ENCODE data around the gene ZDHHC11.
"Not testable (repeated sequence)": the region's sequence is repeated elsewhere in the genome, so short reads cannot be mapped to it uniquely, and the experiment has no call there.

Gene ZDHHC11

DNA sequence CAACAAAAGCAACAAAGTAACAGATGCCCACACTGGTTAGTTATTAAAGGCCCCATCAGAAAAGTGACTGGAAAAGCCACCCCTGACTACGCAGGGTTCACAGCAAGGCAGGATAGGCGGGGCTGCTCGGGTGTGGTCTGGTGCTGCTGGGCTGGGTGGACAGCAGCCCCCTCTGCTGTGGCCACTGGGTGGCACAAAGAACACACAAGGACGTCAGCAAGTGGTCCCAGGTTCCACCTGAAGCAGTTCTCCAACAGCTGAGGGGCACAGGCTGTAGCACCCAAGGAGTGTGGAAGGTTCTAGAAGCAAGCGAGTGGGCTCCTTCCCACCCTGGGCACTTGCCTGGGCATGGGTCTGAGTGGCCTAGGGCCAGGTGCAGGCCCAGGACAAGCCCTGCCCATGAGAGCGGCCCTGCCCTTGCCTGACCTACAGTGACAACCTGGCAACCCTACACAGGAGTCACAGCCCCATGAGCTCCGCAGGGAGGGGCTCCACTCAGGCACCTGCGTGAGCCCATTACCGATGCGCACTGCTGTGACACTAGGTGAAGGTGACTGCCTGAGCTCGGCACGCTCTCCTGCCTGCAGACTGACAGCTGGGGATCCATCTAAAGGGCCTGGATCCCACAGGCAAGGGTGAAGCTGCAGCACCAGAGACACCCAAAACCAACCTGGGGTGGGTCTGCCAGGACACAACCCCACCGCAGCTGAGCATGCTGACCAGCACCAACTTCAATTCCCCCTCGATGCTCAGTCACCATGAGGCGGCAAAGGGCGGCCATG, 33.8 kb upstream of the ZDHHC11 start:
- no peak for TF ChIP-seq ZFX (IDR thresholded peaks at IDR 0.05)
- TF ChIP-seq, protein P1, sequence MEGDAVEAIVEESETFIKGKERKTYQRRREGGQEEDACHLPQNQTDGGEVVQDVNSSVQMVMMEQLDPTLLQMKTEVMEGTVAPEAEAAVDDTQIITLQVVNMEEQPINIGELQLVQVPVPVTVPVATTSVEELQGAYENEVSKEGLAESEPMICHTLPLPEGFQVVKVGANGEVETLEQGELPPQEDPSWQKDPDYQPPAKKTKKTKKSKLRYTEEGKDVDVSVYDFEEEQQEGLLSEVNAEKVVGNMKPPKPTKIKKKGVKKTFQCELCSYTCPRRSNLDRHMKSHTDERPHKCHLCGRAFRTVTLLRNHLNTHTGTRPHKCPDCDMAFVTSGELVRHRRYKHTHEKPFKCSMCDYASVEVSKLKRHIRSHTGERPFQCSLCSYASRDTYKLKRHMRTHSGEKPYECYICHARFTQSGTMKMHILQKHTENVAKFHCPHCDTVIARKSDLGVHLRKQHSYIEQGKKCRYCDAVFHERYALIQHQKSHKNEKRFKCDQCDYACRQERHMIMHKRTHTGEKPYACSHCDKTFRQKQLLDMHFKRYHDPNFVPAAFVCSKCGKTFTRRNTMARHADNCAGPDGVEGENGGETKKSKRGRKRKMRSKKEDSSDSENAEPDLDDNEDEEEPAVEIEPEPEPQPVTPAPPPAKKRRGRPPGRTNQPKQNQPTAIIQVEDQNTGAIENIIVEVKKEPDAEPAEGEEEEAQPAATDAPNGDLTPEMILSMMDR (conservative IDR thresholded peaks at IDR 0.05), result no peak
- H3K27ac ChIP-seq, result no peak overlapping the region

DNA sequence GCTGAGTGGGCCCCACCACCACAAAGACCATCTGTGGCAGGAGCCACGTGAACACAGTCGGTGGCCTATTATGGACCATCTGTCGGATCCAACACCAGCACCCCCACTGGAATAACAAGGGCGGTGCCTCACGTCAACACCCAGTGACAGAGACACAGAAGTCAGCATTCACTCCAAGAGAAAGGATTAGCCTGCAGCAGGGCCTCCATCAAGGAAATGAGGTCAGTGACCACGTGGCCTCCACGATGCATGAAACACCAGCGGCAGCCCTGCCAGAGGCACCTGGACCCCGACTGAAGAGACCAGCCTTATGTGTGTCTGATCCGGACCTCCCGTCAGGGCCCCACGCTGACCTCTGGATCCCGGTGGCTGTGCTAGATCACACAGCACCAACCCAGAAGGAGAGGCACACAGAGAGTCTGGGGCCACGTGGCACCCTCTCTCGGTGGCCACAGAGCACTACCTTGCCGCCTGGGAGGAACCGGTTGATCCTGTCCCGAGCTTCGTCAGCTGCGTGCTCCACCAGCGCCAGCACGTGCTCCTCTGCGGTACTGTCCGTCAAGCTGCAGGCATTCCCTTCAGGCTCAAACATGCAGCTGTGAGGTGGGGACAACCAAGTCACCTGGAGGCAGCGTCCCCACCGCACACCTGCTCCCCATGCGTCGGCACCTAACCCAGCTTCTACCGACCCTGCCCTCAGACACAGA, 32.8 kb upstream of the ZDHHC11 start:
- TF ChIP-seq, protein P1 (conservative IDR thresholded peaks at IDR 0.05), result no peak
- TF ChIP-seq ZFX (IDR thresholded peaks at IDR 0.05), result no peak
- H3K27ac ChIP-seq, result no peak overlapping the region

DNA sequence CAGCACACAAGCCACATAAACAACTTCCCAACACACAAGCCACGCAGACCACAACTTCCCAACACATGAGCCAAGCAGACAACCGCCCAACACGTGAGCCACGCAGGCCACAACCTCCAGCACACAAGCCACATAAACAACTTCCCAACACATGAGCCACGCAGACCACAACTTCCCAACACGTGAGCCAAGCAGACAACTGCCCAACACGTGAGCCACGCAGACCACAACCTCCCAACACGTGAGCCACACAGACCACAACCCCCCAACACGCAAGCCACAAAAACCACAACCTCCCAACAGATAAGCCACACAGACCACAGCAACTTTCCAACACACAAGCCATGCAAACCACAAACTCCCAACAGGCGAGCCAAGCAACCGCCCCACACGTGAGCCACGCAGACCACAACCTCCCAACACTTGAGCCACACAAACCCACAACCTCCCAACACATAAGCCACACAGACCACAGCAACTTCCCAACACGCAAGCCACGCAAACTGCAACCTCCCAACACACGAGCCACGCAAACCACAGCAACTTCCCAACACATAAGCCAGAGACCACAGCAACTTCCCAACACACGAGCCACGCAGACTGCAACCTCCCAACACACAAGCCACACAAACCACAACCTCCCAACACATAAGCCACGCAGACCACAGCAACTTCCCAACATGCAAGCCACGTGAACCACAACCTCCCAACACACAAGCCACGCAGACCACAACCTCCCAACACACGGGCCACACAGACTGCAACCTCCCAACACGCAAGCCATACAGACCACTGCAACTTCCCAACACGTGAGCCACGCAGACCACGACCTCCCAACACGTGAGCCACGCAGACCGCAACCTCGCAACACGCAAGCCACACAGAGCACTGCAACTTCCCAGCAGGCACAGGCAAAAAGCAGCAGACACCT, 31.7 kb upstream of the ZDHHC11 start:
- TF ChIP-seq ZFX (IDR thresholded peaks at IDR 0.05), result no peak
- TF ChIP-seq, protein P1 (conservative IDR thresholded peaks at IDR 0.05), result no peak
- no peak overlapping the region for H3K27ac ChIP-seq

DNA sequence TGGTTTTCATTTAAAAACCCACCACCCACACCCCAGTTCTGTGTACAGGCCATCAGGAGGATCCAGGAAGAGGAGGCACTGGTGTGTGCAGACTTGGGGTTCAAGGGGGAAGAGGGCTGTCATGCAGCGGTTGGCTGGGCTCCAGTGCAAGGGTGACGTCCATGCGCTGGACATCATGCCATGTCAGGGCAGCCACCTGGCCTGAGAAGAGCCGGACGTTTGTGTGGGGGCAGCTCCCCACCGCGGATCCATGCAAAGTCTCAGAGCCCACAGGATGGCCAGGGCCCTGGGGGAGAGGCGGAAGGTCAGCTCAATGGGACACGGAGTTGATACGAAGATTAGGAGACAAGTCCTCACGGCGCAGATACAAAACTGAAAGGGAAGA, 30.8 kb upstream of the ZDHHC11 start:
- TF ChIP-seq, protein P1 (conservative IDR thresholded peaks at IDR 0.05), result no peak
- no peak for TF ChIP-seq ZFX (IDR thresholded peaks at IDR 0.05)
- no peak overlapping the region for H3K27ac ChIP-seq

DNA sequence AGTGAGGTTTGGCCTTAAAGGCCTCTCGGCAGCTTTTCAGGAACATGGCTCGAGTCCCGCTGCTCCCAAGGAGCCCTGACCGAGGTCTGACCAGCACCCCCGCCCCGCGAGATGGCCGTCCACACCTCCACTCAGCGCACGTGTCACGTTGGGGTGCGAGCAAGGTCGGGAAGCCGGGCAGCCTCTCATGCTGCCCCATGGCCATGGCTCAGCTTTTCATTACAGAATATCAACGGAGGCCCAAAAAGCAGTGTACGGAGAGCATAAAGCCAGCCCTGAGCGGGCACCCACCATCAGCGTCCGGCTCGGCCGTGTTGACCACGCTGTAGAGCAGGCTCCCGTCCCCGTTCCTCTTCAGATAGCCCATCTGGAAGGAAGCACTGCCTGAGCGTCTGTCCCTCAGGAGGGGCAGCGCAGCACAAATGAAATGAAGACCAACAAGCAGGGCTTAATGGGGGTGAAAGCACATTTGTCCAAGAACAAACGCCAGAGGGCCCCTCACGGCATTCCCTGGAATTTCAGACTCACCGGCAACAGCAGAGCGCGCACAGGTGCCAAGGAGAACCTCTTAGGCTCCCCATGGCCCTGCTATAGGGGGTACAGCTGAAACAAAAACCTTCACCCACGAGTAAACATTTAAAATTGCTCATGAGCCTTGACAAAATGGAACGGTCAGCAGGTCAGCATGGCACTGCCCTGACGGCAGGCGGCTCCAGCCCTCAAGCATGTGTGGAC, 30.2 kb upstream of the ZDHHC11 start:
- TF ChIP-seq, protein P1 (conservative IDR thresholded peaks at IDR 0.05), result no peak
- no peak for TF ChIP-seq ZFX (IDR thresholded peaks at IDR 0.05)
- no peak overlapping the region for H3K27ac ChIP-seq

DNA sequence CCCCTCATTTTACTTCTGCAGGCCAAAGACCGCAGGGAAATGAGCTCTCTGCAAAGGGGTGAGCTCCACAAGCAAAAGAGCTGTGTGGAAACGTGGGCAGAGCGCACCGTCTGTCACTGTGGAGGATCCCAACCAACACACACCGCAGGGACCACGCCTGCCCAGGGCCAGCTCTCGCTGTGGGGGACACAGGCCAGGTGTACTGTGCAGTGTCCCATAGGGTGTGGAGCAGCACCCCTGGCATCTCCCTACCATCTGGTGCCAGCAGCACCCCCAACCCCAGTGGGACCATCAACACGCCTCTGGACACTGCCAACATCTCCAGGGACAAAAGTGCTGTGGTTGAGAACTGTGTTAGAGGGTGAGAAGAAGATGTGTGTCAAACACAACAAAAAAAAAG, 27.9 kb upstream of the ZDHHC11 start:
- H3K27ac ChIP-seq, result not testable (repeated sequence)

DNA sequence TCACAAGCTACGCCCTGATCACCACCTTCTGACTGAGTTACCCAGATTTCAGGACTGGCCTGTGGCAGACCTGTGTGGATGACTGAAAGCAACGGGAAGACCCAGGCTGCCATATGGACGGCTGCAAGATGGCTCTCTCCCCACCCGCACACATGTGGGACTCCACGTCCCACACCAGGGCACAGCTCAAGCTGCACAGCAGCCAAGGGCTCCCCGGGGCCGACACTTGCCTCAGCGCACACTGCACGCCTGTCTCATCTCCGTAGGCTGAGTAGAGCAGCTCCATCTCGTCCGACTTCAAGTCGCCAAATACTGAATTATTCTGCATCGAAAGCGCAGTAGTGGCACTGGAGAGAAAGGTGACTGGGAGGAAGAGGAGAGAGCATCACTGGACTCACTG, 27.3 kb upstream of the ZDHHC11 start:
- H3K27ac ChIP-seq, result no peak overlapping the region
- TF ChIP-seq ZFX (IDR thresholded peaks at IDR 0.05), result no peak
- TF ChIP-seq, protein P1 (conservative IDR thresholded peaks at IDR 0.05), result no peak

Data from C4-2B (cell line).